CD4-positive, CD25-positive, alpha-beta regulatory T cell (primary cell): ENCODE data around the gene NEDD8. TPM values are rescaled to one million over a fixed set of nuclear protein-coding genes. Genes with fewer than 3 reads are reported as not detected.
A peak's percentile ranks its signal among the peaks of the same experiment; 100 is the strongest.
"Not testable (repeated sequence)": the region's sequence is repeated elsewhere in the genome, so short reads cannot be mapped to it uniquely, and the experiment has no call there.

ENCODE experiments used
- ATAC-seq, 2 donors: fragments of 150-1000 bp; cut with Tn5 transposase; one replicate each; pipeline ENCODE4 v1.10.0; 2021; ENCODE audit warnings: low read depth in 2 of 2, moderate number of reproducible peaks in 2 of 2, moderate library complexity in 1 of 2
- DNase-seq, 3 donors: peaks; one replicate each; pipeline versions ENCODE4 v3.0.0 to v3.0.0-alpha.2; 2012 to 2022; ENCODE audit warnings: mixed read lengths in 1 of 3
- H3K27ac ChIP-seq: one replicate; pipeline ENCODE4 v1.7.0; 2013; ENCODE audit warnings: mild to moderate bottlenecking, low read length; ENCODE audit not compliant: insufficient read depth, poor library complexity, severe bottlenecking
- H3K27me3 ChIP-seq: one replicate; pipeline ENCODE4 v1.7.0; 2013; ENCODE audit warnings: low read length; ENCODE audit not compliant: control insufficient read depth, insufficient read depth
- H3K36me3 ChIP-seq: one replicate; pipeline ENCODE4 v1.7.0; 2013; ENCODE audit warnings: mild to moderate bottlenecking, low read length, moderate library complexity; ENCODE audit not compliant: control insufficient read depth, insufficient read depth
- H3K4me1 ChIP-seq: 2 replicates; pipeline ENCODE4 v1.7.0; 2013; ENCODE audit warnings: mild to moderate bottlenecking, low read length; ENCODE audit not compliant: insufficient read depth, control insufficient read depth, poor library complexity, severe bottlenecking
- H3K4me3 ChIP-seq: one replicate; pipeline ENCODE4 v1.7.0; 2013; ENCODE audit warnings: low read depth, mild to moderate bottlenecking, low read length, moderate library complexity
- H3K9me3 ChIP-seq, 2 experiments: 1 replicate in 1 of 2; 2 replicates in 1 of 2; pipeline ENCODE4 v1.7.0; 2013; ENCODE audit warnings: low read length in 2 of 2, mild to moderate bottlenecking in 1 of 2, moderate library complexity in 1 of 2; ENCODE audit not compliant: control insufficient read depth in 2 of 2
- H3K27ac Mint-ChIP-seq, 3 donors: one replicate each; pipeline ENCODE4 v1.8.0; 2020 to 2022; ENCODE audit warnings: mild to moderate bottlenecking in 3 of 3, mixed read lengths in 3 of 3, moderate library complexity in 2 of 3
- H3K27me3 Mint-ChIP-seq: one replicate; pipeline ENCODE4 v1.8.0; 2022; ENCODE audit warnings: mild to moderate bottlenecking, mixed read lengths
- H3K36me3 Mint-ChIP-seq: one replicate; pipeline ENCODE4 v1.8.0; 2020; ENCODE audit warnings: mixed read lengths
- H3K4me1 Mint-ChIP-seq, 4 donors: one replicate each; pipeline ENCODE4 v1.8.0; 2020 to 2022; ENCODE audit warnings: mixed read lengths in 4 of 4, mild to moderate bottlenecking in 1 of 4
- H3K4me3 Mint-ChIP-seq, 4 donors: one replicate each; pipeline ENCODE4 v1.8.0; 2020 to 2022; ENCODE audit warnings: mild to moderate bottlenecking in 4 of 4, mixed read lengths in 4 of 4, moderate library complexity in 3 of 4
- H3K9me3 Mint-ChIP-seq, 7 donors: one replicate each; pipeline ENCODE4 v1.8.0; 2020 to 2022; ENCODE audit warnings: mixed read lengths in 7 of 7, mild to moderate bottlenecking in 3 of 7, moderate library complexity in 2 of 7
- polyA plus RNA-seq, 4 donors: library from polyadenylated mRNA; unstranded; fragments of 300-500 nt; fragmentation: Illumina TruSeq; gene quantifications; one replicate each; pipeline ENCODE4 v1.2.3, GENCODE V29; 2021
- total RNA-seq: library from RNA; stranded (reverse); gene quantifications from one replicate; pipeline ENCODE4 v1.2.3, GENCODE V29; 2022

NEDD8 gene
- total and polyA plus RNA-seq, 5 donors from 2014 or later = 89.1 to 440 (median 345) TPM

DNA sequence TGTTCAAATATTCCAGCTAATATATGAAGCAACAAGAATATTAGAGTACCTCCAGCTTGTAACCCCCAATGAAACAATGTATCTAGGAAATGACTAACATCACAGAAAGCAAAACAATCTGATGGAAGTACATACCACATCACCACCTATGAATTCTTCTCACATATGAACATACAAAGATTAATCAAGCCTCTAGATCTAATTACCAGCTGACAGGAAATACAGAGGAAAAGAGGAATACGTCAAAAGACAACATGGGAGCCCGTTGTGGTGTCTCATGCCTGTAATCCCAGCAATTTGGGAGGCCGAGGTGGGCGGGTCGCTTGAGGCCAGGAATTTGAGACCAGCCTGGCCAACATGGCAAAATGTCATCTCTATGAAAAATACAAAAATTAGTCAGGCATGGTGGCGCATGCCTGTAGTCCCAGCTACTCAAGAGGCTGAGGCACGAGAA lies 7.5 kb downstream of the NEDD8 start:
- H3K27ac Mint-ChIP-seq = peak overlapping the region in 1 of 3 donors; percentile 67
- H3K27ac ChIP-seq = no peak overlapping the region
- H3K36me3 ChIP-seq = peaks cover 3% of the 10 kb centered on the region
- DNase-seq (no peak), ATAC-seq (no peak)
- H3K27me3 ChIP-seq = no peaks in the 10 kb centered on the region
- H3K36me3 Mint-ChIP-seq = peaks cover 12% of the 10 kb centered on the region
- no peaks in the 10 kb centered on the region for H3K27me3 Mint-ChIP-seq
- no peaks in the 10 kb centered on the region for H3K9me3 Mint-ChIP-seq
- H3K9me3 ChIP-seq = no peaks in the 10 kb centered on the region
- H3K4me1 ChIP-seq = no peaks in the 10 kb centered on the region
- no peak overlapping the region for H3K4me3 ChIP-seq
- H3K4me3 Mint-ChIP-seq = no peak overlapping the region
- H3K4me1 Mint-ChIP-seq = peaks cover 16 to 41% (median 28%) of the 10 kb centered on the region in 4 donors

- Mint-ChIP-seq H3K4me1 (peaks cover 16 to 35% (median 23%) of the 10 kb centered on the region in 4 donors), H3K36me3 (peaks cover 15% of the 10 kb centered on the region)
- not testable (repeated sequence) for H3K27ac ChIP-seq, H3K27me3 ChIP-seq, H3K9me3 Mint-ChIP-seq, H3K4me3 Mint-ChIP-seq, H3K4me3 ChIP-seq, H3K36me3 ChIP-seq, H3K27me3 Mint-ChIP-seq, ATAC-seq, H3K9me3 ChIP-seq, DNase-seq, H3K4me1 ChIP-seq, H3K27ac Mint-ChIP-seq
These were observed 9.2 kb downstream of the NEDD8 start for GRCh38 chr14:24222987-24223386.

GRCh38 chr14:24219521-24219920 lies 12.6 kb downstream of the NEDD8 start:
- Mint-ChIP-seq H3K9me3 (no peaks in the 10 kb centered on the region), H3K4me1 (peaks cover 9 to 27% (median 15%) of the 10 kb centered on the region in 4 donors), H3K36me3 (peaks cover 4% of the 10 kb centered on the region), H3K4me3 (peak overlapping the region in 1 of 4 donors; percentile 62), H3K27me3 (no peaks in the 10 kb centered on the region), H3K27ac (no peak overlapping the region)
- DNase-seq = no peak
- no peaks in the 10 kb centered on the region for H3K9me3 ChIP-seq
- H3K4me3 ChIP-seq = no peak overlapping the region
- H3K4me1 ChIP-seq = peaks cover 18% of the 10 kb centered on the region
- no peak overlapping the region for H3K27ac ChIP-seq
- H3K27me3 ChIP-seq = no peaks in the 10 kb centered on the region
- ATAC-seq = no peak
- H3K36me3 ChIP-seq = peaks cover 15% of the 10 kb centered on the region

GRCh38 chr14:24219080-24219479 lies 13.1 kb downstream of the NEDD8 start:
- no peak overlapping the region for H3K27ac Mint-ChIP-seq
- Histone ChIP-seq H3K4me3 (no peak overlapping the region), H3K27me3 (no peaks in the 10 kb centered on the region), H3K36me3 (peaks cover 15% of the 10 kb centered on the region), H3K27ac (no peak overlapping the region), H3K4me1 (peaks cover 22% of the 10 kb centered on the region), H3K9me3 (no peaks in the 10 kb centered on the region)
- no peak for DNase-seq
- H3K27me3 Mint-ChIP-seq = no peaks in the 10 kb centered on the region
- H3K4me1 Mint-ChIP-seq = peaks cover 7 to 29% (median 17%) of the 10 kb centered on the region in 4 donors
- H3K4me3 Mint-ChIP-seq = peak overlapping the region in 1 of 4 donors; percentile 62
- no peak for ATAC-seq
- H3K36me3 Mint-ChIP-seq = peaks cover 4% of the 10 kb centered on the region
- no peaks in the 10 kb centered on the region for H3K9me3 Mint-ChIP-seq

GRCh38 chr14:24216876-24217275 lies 15.3 kb downstream of the NEDD8 start:
- peaks cover 15% of the 10 kb centered on the region for H3K36me3 ChIP-seq
- peaks cover 31% of the 10 kb centered on the region for H3K4me1 ChIP-seq
- Mint-ChIP-seq H3K4me1 (peaks cover 7 to 49% (median 33%) of the 10 kb centered on the region in 4 donors), H3K27ac (peak overlapping the region in 1 of 3 donors; percentile 98)
- H3K9me3 ChIP-seq, H3K27me3 Mint-ChIP-seq, DNase-seq, H3K27ac ChIP-seq, ATAC-seq, H3K27me3 ChIP-seq, H3K9me3 Mint-ChIP-seq, H3K4me3 ChIP-seq, H3K36me3 Mint-ChIP-seq, H3K4me3 Mint-ChIP-seq: not testable (repeated sequence)

DNA sequence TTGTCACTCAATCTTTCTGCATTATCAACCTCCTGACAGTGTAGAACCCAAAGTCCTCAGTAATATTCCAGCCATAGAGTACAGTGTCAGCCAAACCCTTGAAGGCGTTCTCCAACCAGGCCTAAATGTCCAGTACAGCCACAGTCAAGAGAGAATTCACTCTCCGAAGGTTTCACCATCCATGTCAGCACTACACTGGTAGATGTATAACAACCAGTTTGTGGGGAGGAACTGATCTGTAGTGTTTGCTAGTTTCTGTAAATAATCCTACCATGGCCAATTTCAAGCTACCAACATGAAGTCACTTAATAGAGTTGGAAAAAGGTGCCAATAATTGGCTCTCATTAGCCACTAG lies 15.8 kb downstream of the NEDD8 start:
- peak overlapping the region; percentile 94 to 98 (median 94) for H3K4me3 Mint-ChIP-seq
- peaks cover 7 to 55% (median 38%) of the 10 kb centered on the region in 4 donors for H3K4me1 Mint-ChIP-seq
- H3K27ac Mint-ChIP-seq = peak overlapping the region; percentile 95 to 98 (median 95)
- H3K9me3 Mint-ChIP-seq = no peaks in the 10 kb centered on the region
- H3K27me3 Mint-ChIP-seq = no peaks in the 10 kb centered on the region
- Histone ChIP-seq H3K27me3 (no peaks in the 10 kb centered on the region), H3K36me3 (peaks cover 17% of the 10 kb centered on the region), H3K27ac (peak overlapping the region; percentile 93), H3K4me1 (peaks cover 36% of the 10 kb centered on the region), H3K4me3 (peak overlapping the region; percentile 92), H3K9me3 (no peaks in the 10 kb centered on the region)
- DNase-seq (no peak), ATAC-seq (no peak)
- H3K36me3 Mint-ChIP-seq = peaks cover 11% of the 10 kb centered on the region

- H3K27ac Mint-ChIP-seq = peak within 1 kb of the TSS; percentile 95 to 99 (median 98)
- H3K4me1 ChIP-seq = peaks cover 38% of the 10 kb centered on the region
- peak within 1 kb of the TSS; percentile 93 for H3K27ac ChIP-seq
- peaks cover 7 to 59% (median 41%) of the 10 kb centered on the region in 4 donors for H3K4me1 Mint-ChIP-seq
- peak within 1 kb of the TSS; percentile 94 to 98 (median 94) for H3K4me3 Mint-ChIP-seq
- no peaks in the 10 kb centered on the region for H3K27me3 ChIP-seq
- ATAC-seq (peak; percentile 77 to 78), DNase-seq (peak; percentile 81 to 96 (median 88))
- H3K36me3 Mint-ChIP-seq = peaks cover 13% of the 10 kb centered on the region
- peaks cover 23% of the 10 kb centered on the region for H3K36me3 ChIP-seq
- H3K9me3 ChIP-seq = no peaks in the 10 kb centered on the region
- no peaks in the 10 kb centered on the region for H3K9me3 Mint-ChIP-seq
- H3K27me3 Mint-ChIP-seq = no peaks in the 10 kb centered on the region
- peak within 1 kb of the TSS; percentile 92 for H3K4me3 ChIP-seq
These were observed 16.4 kb downstream of the NEDD8 start, which contains the start of gene MDP1 for GRCh38 chr14:24215495-24216344. TSS of gene MDP1 (minus strand) at chr14:24216066. CDS start at chr14:24215955, 111 bp downstream.
